Esophagus muscularis mucosa (tissue), 4 donors: ENCODE results near the gene GALC. TPM values are rescaled to one million over a fixed set of nuclear protein-coding genes. Genes with fewer than 3 reads are reported as not detected.

ENCODE experiments used
- DNase-seq: peaks from one replicate; pipeline ENCODE4 v3.0.0-alpha.2; 2017; ENCODE audit errors: extremely low spot score
- H3K27ac ChIP-seq, 4 donors: fragments of 200-600 bp; sonication (generic); replicated peaks in 1 of 4; 1 replicate in 3 of 4; 2 replicates in 1 of 4; pipeline ENCODE4 v1.5.1; 2016 to 2019; ENCODE audit warnings: mild to moderate bottlenecking in 1 of 4
- H3K27me3 ChIP-seq, 4 donors: fragments of 200-600 bp; sonication (generic); one replicate each; pipeline versions ENCODE4 v1.5.1 to v1.6.0; 2016 to 2019
- H3K36me3 ChIP-seq, 4 donors: fragments of 200-600 bp; sonication (generic); one replicate each; pipeline ENCODE4 v1.5.1; 2016 to 2019
- H3K4me1 ChIP-seq, 4 donors: fragments of 200-600 bp; sonication (generic); one replicate each; pipeline ENCODE4 v1.5.1; 2016 to 2019
- H3K4me3 ChIP-seq, 4 donors: fragments of 200-600 bp; sonication (generic); 1 replicate in 2 of 4; 2 replicates in 2 of 4; pipeline ENCODE4 v1.5.1; 2016 to 2019; ENCODE audit warnings: mild to moderate bottlenecking in 4 of 4, moderate library complexity in 1 of 4
- H3K9me3 ChIP-seq, 4 donors: fragments of 200-600 bp; sonication (generic); 1 replicate in 3 of 4; 2 replicates in 1 of 4; pipeline ENCODE4 v1.5.1; 2016 to 2019
- CTCF ChIP-seq, 3 experiments: fragments of 200-600 bp in 2 of 3; fragments of 450-650 bp in 1 of 3; sonication (generic) in 2 of 3; IDR thresholded peaks; one replicate each; pipeline ENCODE4 v1.5.1; 2017 to 2019; ENCODE audit warnings: antibody characterized with exemption in 3 of 3, mild to moderate bottlenecking in 2 of 3, moderate library complexity in 1 of 3
- EP300 ChIP-seq: sonication (generic); formaldehyde crosslinking; IDR thresholded peaks from one replicate; pipeline ENCODE4 v1.6.1; 2017; ENCODE audit warnings: antibody characterized with exemption
- POLR2A ChIP-seq: fragments of 450-650 bp; IDR thresholded peaks from one replicate; pipeline ENCODE4 v1.6.1; 2017; ENCODE audit warnings: antibody characterized with exemption, moderate library complexity, mild to moderate bottlenecking, low read depth
- POLR2AphosphoS5 ChIP-seq, 2 donors: sonication (generic); formaldehyde crosslinking; IDR thresholded peaks; one replicate each; pipeline ENCODE4 v1.6.1; 2017; ENCODE audit warnings: antibody characterized with exemption in 2 of 2
- WGBS: methylation state at CpG from one replicate; pipeline ENCODE4 v1.1.5; 2018; 5-methylcytosine and 5-hydroxymethylcytosine counted together
- intact Hi-C: fragments of 100-400 bp; cut with DNase I; formaldehyde crosslinking; loops from one replicate; pipeline ENCODE4 v1.15.1; 2023
- total RNA-seq, 4 donors: library from RNA; depleted of rRNA; stranded (reverse); fragments of >200 nt; gene quantifications; one replicate each; pipeline versions ENCODE4 v1.1.0 to v1.2.1, GENCODE V29; 2016

Gene GALC
- total RNA-seq, 4 donors from 2014 or later = 14.5 to 17.0 (median 16.0) TPM

GRCh38 chr14:87989956-87990299, 3.1 kb downstream of the GALC start:
- no peaks in the 10 kb centered on the region for H3K9me3 ChIP-seq
- no peak overlapping the region for H3K27ac ChIP-seq
- H3K36me3 ChIP-seq = peaks cover 0 to 17% (median 6%) of the 10 kb centered on the region in 4 donors
- intact Hi-C loops = loop anchor here (10.0 kb wide), 1 partner anchor 395 kb away; the partner anchor contains the start of gene SPATA7
- H3K4me3 ChIP-seq = no peak overlapping the region
- 92% methylated on average over 2 of the region's 2 CpGs for WGBS
- H3K4me1 ChIP-seq = peaks cover 16 to 30% (median 22%) of the 10 kb centered on the region in 4 donors
- no peak for TF ChIP-seq CTCF (IDR thresholded peaks at IDR 0.05)
- TF ChIP-seq EP300 = no peak
- DNase-seq = no peak
- no peaks in the 10 kb centered on the region for H3K27me3 ChIP-seq

GRCh38 chr14:87989221-87989955, 3.6 kb downstream of the GALC start:
- Histone ChIP-seq H3K9me3 (no peaks in the 10 kb centered on the region), H3K4me3 (no peak overlapping the region), H3K27ac (no peak overlapping the region), H3K4me1 (peaks cover 16 to 30% (median 22%) of the 10 kb centered on the region in 4 donors), H3K27me3 (no peaks in the 10 kb centered on the region), H3K36me3 (peaks cover 0 to 22% (median 6%) of the 10 kb centered on the region in 4 donors)
- intact Hi-C loops = no loop called here
- no peak for TF ChIP-seq EP300
- TF ChIP-seq POLR2AphosphoS5 (IDR thresholded peaks at IDR 0.05) = no peak
- TF ChIP-seq CTCF (IDR thresholded peaks at IDR 0.05) = no peak
- TF ChIP-seq POLR2A = no peak
- WGBS = 97% methylated on average over 5 of the region's 5 CpGs
- no peak for DNase-seq

- Histone ChIP-seq H3K27me3 (no peaks in the 10 kb centered on the region), H3K4me3 (no peak overlapping the region), H3K9me3 (no peaks in the 10 kb centered on the region), H3K4me1 (no peaks in the 10 kb centered on the region), H3K36me3 (peaks cover 0 to 58% (median 11%) of the 10 kb centered on the region in 4 donors), H3K27ac (no peak overlapping the region)
- 90% methylated on average over 1 of the region's 1 CpG for WGBS
- no peak for TF ChIP-seq POLR2A
- TF ChIP-seq EP300 = no peak
- no peak for TF ChIP-seq POLR2AphosphoS5 (IDR thresholded peaks at IDR 0.05)
- no peak for TF ChIP-seq CTCF (IDR thresholded peaks at IDR 0.05)
- intact Hi-C loops = no loop called here
- DNase-seq = no peak
Measured at GRCh38 chr14:87979689-87980088, 13.3 kb downstream of the GALC start.

GRCh38 chr14:87975636-87976035, 17.3 kb downstream of the GALC start:
- Histone ChIP-seq H3K27ac (no peak overlapping the region), H3K4me3 (no peak overlapping the region), H3K27me3 (no peaks in the 10 kb centered on the region), H3K36me3 (peaks cover 0 to 52% (median 9%) of the 10 kb centered on the region in 4 donors), H3K4me1 (no peaks in the 10 kb centered on the region), H3K9me3 (no peaks in the 10 kb centered on the region)
- TF ChIP-seq EP300 = no peak
- no peak for TF ChIP-seq CTCF (IDR thresholded peaks at IDR 0.05)
- TF ChIP-seq POLR2A = no peak
- intact Hi-C loops = no loop called here
- no peak for DNase-seq

GRCh38 chr14:87971010-87971409, 22.0 kb downstream of the GALC start:
- H3K27ac ChIP-seq = no peak overlapping the region
- H3K9me3 ChIP-seq = no peaks in the 10 kb centered on the region
- DNase-seq = no peak
- H3K4me1 ChIP-seq = no peaks in the 10 kb centered on the region
- intact Hi-C loops = no loop called here
- TF ChIP-seq EP300 = no peak
- TF ChIP-seq POLR2A = no peak
- TF ChIP-seq CTCF (IDR thresholded peaks at IDR 0.05) = no peak
- TF ChIP-seq POLR2AphosphoS5 (IDR thresholded peaks at IDR 0.05) = no peak
- H3K4me3 ChIP-seq = no peak overlapping the region
- no peaks in the 10 kb centered on the region for H3K27me3 ChIP-seq
- 91% methylated on average over 2 of the region's 2 CpGs for WGBS
- peaks cover 0 to 58% (median 11%) of the 10 kb centered on the region in 4 donors for H3K36me3 ChIP-seq
